OCI-LY3 (cell line): ENCODE data around the gene FGF11.

Experiments
- H2AFZ ChIP-seq: fragments of 200-600, 300-600 bp; shearing (Covaris generic); 2 replicates; pipeline ENCODE4 v1.6.0; 2014; ENCODE audit warnings: antibody characterized with exemption, low read depth, low read length
- H3K27ac ChIP-seq: fragments of 200-600, 300-600 bp; sonication (generic); 2 replicates; pipeline ENCODE4 v1.5.1; 2014; ENCODE audit warnings: mild to moderate bottlenecking, low read length, moderate library complexity, mixed read lengths
- H3K27me3 ChIP-seq: fragments of 200-600, 300-600 bp; sonication (generic); 2 replicates; pipeline ENCODE4 v1.6.1; 2014; ENCODE audit warnings: low read depth, low read length, mixed read lengths
- H3K36me3 ChIP-seq: fragments of 200-600, 300-600 bp; sonication (generic); replicated peaks from 2 replicates; pipeline ENCODE3; 2014; ENCODE audit warnings: low read depth, low read length, mixed read lengths
- H3K4me1 ChIP-seq: fragments of 300-600, 200-600 bp; sonication (generic); 2 replicates; pipeline ENCODE4 v1.6.1; 2014; ENCODE audit warnings: low read length, mixed read lengths
- H3K4me2 ChIP-seq: fragments of 200-600, 300-600 bp; sonication (generic); 2 replicates; pipeline ENCODE4 v1.6.1; 2014; ENCODE audit warnings: low read length, mixed read lengths
- H3K4me3 ChIP-seq: fragments of 300-600, 200-600 bp; sonication (generic); 2 replicates; pipeline ENCODE4 v1.5.1; 2014; ENCODE audit warnings: antibody characterized with exemption, mild to moderate bottlenecking, low read length, moderate library complexity
- H3K79me2 ChIP-seq: fragments of 300-600, 200-600 bp; shearing (Covaris generic); 2 replicates; pipeline ENCODE4 v1.6.1; 2014; ENCODE audit warnings: mild to moderate bottlenecking, low read length, mixed read lengths
- H3K9ac ChIP-seq: fragments of 300-600, 200-600 bp; shearing (Covaris generic); 2 replicates; pipeline ENCODE4 v1.6.0; 2014; ENCODE audit warnings: mild to moderate bottlenecking, low read length, moderate library complexity
- H3K9me3 ChIP-seq: fragments of 200-600, 300-600 bp; shearing (Covaris generic); 2 replicates; pipeline ENCODE4 v1.6.1; 2014; ENCODE audit warnings: low read length, mixed read lengths; ENCODE audit not compliant: insufficient read depth
- H4K20me1 ChIP-seq: fragments of 200-600, 300-600 bp; sonication (generic); 2 replicates; pipeline ENCODE4 v1.6.1; 2016; ENCODE audit warnings: low read length, mixed read lengths; ENCODE audit not compliant: insufficient read depth
- EZH2phosphoT487 ChIP-seq: fragments of 200-600 bp; shearing (Covaris generic); IDR thresholded peaks from 2 replicates; pipeline ENCODE4 v1.6.1; 2018; ENCODE audit warnings: antibody characterized with exemption, mixed run types, low read depth
- TF ChIP-seq, protein P1 (sequence below): fragments of 200-600, 300-600 bp; sonication (generic); IDR thresholded peaks from 2 replicates; pipeline ENCODE4 v1.5.1; 2014; ENCODE audit warnings: antibody characterized with exemption, low read length, low read depth

Gene FGF11

GRCh38 chr17:7439462-7440112 is at the start of gene FGF11:
TSS of gene FGF11 (plus strand) at chr17:7439512. CDS start at chr17:7439621, 109 bp downstream.
- Histone ChIP-seq H3K27me3 (0 out of 2 replicates have a peak, but pooled peaks cover 3% of the 10 kb centered on the region), H3K9me3 (no peaks in the 10 kb centered on the region), H3K4me2 (peak within 1 kb of the TSS; percentile 60), H3K4me1 (peaks cover 12% of the 10 kb centered on the region), H4K20me1 (no peaks in the 10 kb centered on the region), H3K27ac (no peak within 1 kb of the TSS), H2AFZ (no peak within 1 kb of the TSS), H3K4me3 (peak within 1 kb of the TSS; percentile 74), H3K79me2 (no peaks in the 10 kb centered on the region), H3K36me3 (no peaks in the 10 kb centered on the region), H3K9ac (peak within 1 kb of the TSS; percentile 35; the same call in 1 of the 2 replicates)
- no peak for TF ChIP-seq EZH2phosphoT487
- TF ChIP-seq, protein P1, sequence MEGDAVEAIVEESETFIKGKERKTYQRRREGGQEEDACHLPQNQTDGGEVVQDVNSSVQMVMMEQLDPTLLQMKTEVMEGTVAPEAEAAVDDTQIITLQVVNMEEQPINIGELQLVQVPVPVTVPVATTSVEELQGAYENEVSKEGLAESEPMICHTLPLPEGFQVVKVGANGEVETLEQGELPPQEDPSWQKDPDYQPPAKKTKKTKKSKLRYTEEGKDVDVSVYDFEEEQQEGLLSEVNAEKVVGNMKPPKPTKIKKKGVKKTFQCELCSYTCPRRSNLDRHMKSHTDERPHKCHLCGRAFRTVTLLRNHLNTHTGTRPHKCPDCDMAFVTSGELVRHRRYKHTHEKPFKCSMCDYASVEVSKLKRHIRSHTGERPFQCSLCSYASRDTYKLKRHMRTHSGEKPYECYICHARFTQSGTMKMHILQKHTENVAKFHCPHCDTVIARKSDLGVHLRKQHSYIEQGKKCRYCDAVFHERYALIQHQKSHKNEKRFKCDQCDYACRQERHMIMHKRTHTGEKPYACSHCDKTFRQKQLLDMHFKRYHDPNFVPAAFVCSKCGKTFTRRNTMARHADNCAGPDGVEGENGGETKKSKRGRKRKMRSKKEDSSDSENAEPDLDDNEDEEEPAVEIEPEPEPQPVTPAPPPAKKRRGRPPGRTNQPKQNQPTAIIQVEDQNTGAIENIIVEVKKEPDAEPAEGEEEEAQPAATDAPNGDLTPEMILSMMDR: no peak

DNA sequence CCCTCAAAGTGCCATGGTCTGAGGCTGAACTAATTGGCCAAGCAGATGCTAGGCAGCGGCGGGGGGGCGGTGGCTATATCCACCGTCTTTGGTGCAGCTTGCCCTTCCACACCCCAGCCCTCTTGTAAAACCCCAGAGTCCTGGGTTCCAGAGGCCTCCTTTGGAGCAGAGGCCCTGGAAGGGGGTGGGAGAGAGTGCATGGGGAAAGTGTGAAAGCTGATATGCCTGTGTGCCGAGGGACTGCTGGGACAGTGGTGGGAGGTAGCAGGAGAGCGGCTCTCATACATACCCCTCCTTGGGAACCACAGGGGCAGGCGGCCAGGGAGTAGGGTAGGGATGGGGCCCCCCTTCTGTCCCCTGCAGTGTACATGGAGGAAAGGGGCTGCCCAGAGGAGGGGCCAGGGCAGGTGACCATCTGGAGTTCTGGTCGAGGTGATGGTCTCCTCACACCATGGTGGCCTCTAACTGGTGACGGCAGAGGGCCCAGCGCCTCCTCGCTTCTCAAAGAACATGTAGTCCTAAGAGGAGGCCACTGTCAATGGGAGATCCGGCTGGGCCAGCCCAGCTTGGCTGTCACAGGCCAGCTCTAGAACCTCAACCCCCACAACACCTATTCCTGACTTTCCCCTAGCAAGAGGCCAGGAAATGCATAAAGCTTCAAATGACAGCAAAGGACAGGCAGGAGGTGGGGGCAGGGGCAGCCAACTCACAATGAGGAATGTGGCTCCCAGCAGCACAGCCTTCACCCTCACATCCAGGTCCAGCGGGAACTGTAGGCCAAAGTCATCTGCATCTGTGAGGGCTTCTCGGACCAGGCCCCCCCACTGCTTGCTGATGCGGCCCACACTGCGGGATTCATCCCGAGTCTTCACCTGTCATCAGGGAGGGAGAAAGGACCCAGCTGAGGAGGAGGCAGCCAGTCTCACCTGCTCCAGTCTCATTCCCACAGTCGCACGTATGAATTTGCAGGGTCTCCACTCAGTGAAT is 49.1 kb upstream of the FGF11 start:
- Histone ChIP-seq H3K27me3 (no peaks in the 10 kb centered on the region), H3K4me2 (no peak overlapping the region), H4K20me1 (no peaks in the 10 kb centered on the region)

GRCh38 chr17:7391307-7391706 is 48.0 kb upstream of the FGF11 start:
- no peak overlapping the region for H3K9ac ChIP-seq
- H3K27ac ChIP-seq: no peak overlapping the region
- no peaks in the 10 kb centered on the region for H3K27me3 ChIP-seq
- no peak overlapping the region for H3K4me3 ChIP-seq
- no peak overlapping the region for H2AFZ ChIP-seq
- TF ChIP-seq EZH2phosphoT487: no peak
- TF ChIP-seq, protein P1: no peak
- no peaks in the 10 kb centered on the region for H3K9me3 ChIP-seq
- no peaks in the 10 kb centered on the region for H3K79me2 ChIP-seq
- H3K4me1 ChIP-seq: peaks cover 7% of the 10 kb centered on the region; the same call in 1 of the 2 replicates
- no peaks in the 10 kb centered on the region for H4K20me1 ChIP-seq
- no peak overlapping the region for H3K4me2 ChIP-seq
- H3K36me3 ChIP-seq: no peaks in the 10 kb centered on the region

More for the DNA sequence above, 49.1 kb upstream of the FGF11 start:
- no peak overlapping the region for H3K9ac ChIP-seq
- TF ChIP-seq EZH2phosphoT487: no peak
- TF ChIP-seq, protein P1: no peak
- H3K9me3 ChIP-seq: no peaks in the 10 kb centered on the region
- no peak overlapping the region for H2AFZ ChIP-seq
- H3K4me3 ChIP-seq: no peak overlapping the region
- no peaks in the 10 kb centered on the region for H3K36me3 ChIP-seq
- H3K4me1 ChIP-seq: peaks cover 7% of the 10 kb centered on the region; the same call in 1 of the 2 replicates
- H3K79me2 ChIP-seq: no peaks in the 10 kb centered on the region
- no peak overlapping the region for H3K27ac ChIP-seq
